HG02973 (cell line): ENCODE data around the gene KPNA5.
"Not testable (repeated sequence)": the region's sequence is repeated elsewhere in the genome, so short reads cannot be mapped to it uniquely, and the experiment has no call there.

Experiments used
- ATAC-seq: cut with Tn5 transposase; IDR thresholded peaks from one replicate; pipeline ENCODE4 v1.9.1; 2021; ENCODE audit warnings: moderate library complexity; ENCODE audit not compliant: unreplicated experiment

Gene KPNA5

GRCh38 chr6:116680880-116681672 is at the start of gene KPNA5:
TSS of gene KPNA5 (plus strand) at chr6:116681211. CDS start at chr6:116681335, 124 bp downstream.
- peak; percentile 95 for ATAC-seq

GRCh38 chr6:116631379-116631990 is 49.5 kb upstream of the KPNA5 start:
- ATAC-seq = peak; percentile 79

GRCh38 chr6:116633685-116634084 is 47.3 kb upstream of the KPNA5 start:
- no peak for ATAC-seq

- ATAC-seq = no peak
Observed at GRCh38 chr6:116648156-116648555, 32.9 kb upstream of the KPNA5 start.

GRCh38 chr6:116649129-116649528 is 31.9 kb upstream of the KPNA5 start:
- no peak for ATAC-seq

GRCh38 chr6:116651916-116652315 is 29.1 kb upstream of the KPNA5 start:
- ATAC-seq = no peak

- no peak for ATAC-seq
Observed at GRCh38 chr6:116661594-116661993, 19.4 kb upstream of the KPNA5 start.

GRCh38 chr6:116662202-116662601 is 18.8 kb upstream of the KPNA5 start:
- no peak for ATAC-seq

GRCh38 chr6:116663308-116663707 is 17.7 kb upstream of the KPNA5 start:
- ATAC-seq = no peak

- not testable (repeated sequence) for ATAC-seq
Observed at GRCh38 chr6:116664169-116664568, 16.8 kb upstream of the KPNA5 start.

GRCh38 chr6:116665464-116665863 is 15.5 kb upstream of the KPNA5 start:
- no peak for ATAC-seq

- ATAC-seq = peak; percentile 58
Observed at GRCh38 chr6:116666869-116667268, 14.1 kb upstream of the KPNA5 start.

- peak; percentile 24 for ATAC-seq
Observed at GRCh38 chr6:116667623-116668022, 13.4 kb upstream of the KPNA5 start.

GRCh38 chr6:116672306-116672705 is 8.7 kb upstream of the KPNA5 start:
- ATAC-seq = no peak

GRCh38 chr6:116676021-116676420 is 5.0 kb upstream of the KPNA5 start:
- no peak for ATAC-seq

- ATAC-seq = peak; percentile 31
Observed at GRCh38 chr6:116682334-116682712, 1.3 kb downstream of the KPNA5 start.

- ATAC-seq = no peak
Observed at GRCh38 chr6:116685437-116685993, 4.5 kb downstream of the KPNA5 start.

GRCh38 chr6:116686475-116687101 is 5.6 kb downstream of the KPNA5 start:
- ATAC-seq = not testable (repeated sequence)

GRCh38 chr6:116691154-116691553 is 10.1 kb downstream of the KPNA5 start:
- ATAC-seq = no peak

- ATAC-seq = not testable (repeated sequence)
Observed at GRCh38 chr6:116692873-116693272, 11.9 kb downstream of the KPNA5 start.

- ATAC-seq = not testable (repeated sequence)
Observed at GRCh38 chr6:116693275-116693674, 12.3 kb downstream of the KPNA5 start.

- ATAC-seq = peak; percentile 90
Observed at GRCh38 chr6:116695401-116695800, 14.4 kb downstream of the KPNA5 start.
